Measurements from ENCODE around the gene MARCHF3.

MARCHF3 gene

DNA sequence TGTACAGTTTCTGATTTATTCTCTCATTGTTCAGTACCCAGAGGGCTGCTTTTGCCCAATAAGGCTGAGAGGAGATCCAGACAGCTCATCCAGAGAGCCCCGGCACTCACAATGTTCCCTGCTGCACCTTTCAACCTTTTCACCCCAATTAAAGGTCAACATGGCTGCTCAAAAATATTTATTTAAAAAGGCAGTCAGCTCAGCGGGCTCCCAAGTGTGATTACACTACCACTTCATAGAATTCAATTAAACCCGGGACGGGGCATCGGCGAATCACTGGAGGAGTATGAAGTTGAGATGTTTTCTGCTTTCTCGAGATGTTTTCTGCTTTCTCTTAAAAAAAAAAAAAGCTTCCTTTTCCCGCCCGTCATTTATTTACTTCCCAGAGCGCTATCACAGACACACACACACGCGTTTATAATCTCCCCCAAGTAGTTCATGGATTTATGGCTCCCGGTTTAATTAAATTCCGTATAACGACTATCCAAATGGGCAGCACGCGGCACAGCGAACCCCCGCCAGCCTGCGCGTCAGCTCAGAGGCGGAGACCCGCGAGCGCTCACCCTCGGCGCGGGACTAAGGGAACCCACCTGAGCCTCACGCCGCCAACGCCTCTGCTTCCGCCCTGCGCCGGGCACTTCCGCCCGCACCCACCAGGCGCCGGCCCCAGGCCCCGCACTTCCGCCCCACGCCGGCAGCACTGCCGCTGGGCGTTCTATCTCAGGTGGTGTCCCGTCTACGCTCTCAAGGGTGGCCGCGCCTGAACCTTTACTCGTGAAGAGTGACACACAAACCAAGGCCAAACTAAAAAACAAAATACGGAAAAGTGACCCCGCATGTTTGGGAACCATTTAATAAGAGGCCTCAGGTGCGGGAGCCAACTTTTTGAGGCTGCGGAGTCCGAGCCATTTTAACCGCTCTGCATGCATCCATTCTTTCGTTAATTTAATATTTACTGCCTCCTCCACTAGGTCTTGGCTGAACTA lies 42.8 kb upstream of the MARCHF3 start, which contains the start of gene C5orf63:
C5orf63 (minus strand) TSS at position 642 of the 986 bp plus-strand sequence. CDS start 14,507 bp downstream, outside the sequence.
- no peaks in the 10 kb centered on the region for H3K79me2 ChIP-seq (ENCODE audit: control insufficient read depth, insufficient read depth, low read length)
- peaks cover 10% of the 10 kb centered on the region for H3K4me1 ChIP-seq (ENCODE audit: control insufficient read depth, low read depth, low read length)
- H3K27me3 ChIP-seq (ENCODE audit: insufficient read depth, low read length, poor library complexity), result no peaks in the 10 kb centered on the region
- H4K8ac ChIP-seq (ENCODE audit: low read depth, low read length), result no peak within 1 kb of the TSS
- no peak within 1 kb of the TSS for H4K5ac ChIP-seq (ENCODE audit: low read length)
- H3K18ac ChIP-seq (ENCODE audit: low read length), result peak within 1 kb of the TSS; percentile 71
- H3K36me3 ChIP-seq (ENCODE audit: control insufficient read depth, insufficient read depth, low read length), result no peaks in the 10 kb centered on the region
- no peak within 1 kb of the TSS for H3K4me2 ChIP-seq (ENCODE audit: low read length)
- no CpG with 5 or more reads among the region's 56 CpGs for WGBS (ENCODE audit: extremely low coverage, insufficient coverage, low lambda C conversion rate)
- H2BK5ac ChIP-seq (ENCODE audit: low read length), result peak within 1 kb of the TSS; percentile 76
- no peak within 1 kb of the TSS for H3K23ac ChIP-seq (ENCODE audit: low read length)
- no peak for DNase-seq
- H2BK15ac ChIP-seq (replicated peaks; ENCODE audit: low read depth), result no peak within 1 kb of the TSS
- H3K4me3 ChIP-seq (ENCODE audit: low read length), result no peak within 1 kb of the TSS
- no peak within 1 kb of the TSS for H3K9ac ChIP-seq (ENCODE audit: low read length)
- peak within 1 kb of the TSS; percentile 40 for H2AK5ac ChIP-seq (ENCODE audit: low read length)
- H3K27ac ChIP-seq (ENCODE audit: low read depth, low read length), result peak within 1 kb of the TSS; percentile 17
- H3K79me1 ChIP-seq (ENCODE audit: low read length), result no peaks in the 10 kb centered on the region
- H3K56ac ChIP-seq (ENCODE audit: low read length), result peak within 1 kb of the TSS; percentile 22
- H3K4ac ChIP-seq (ENCODE audit: low read depth, low read length), result no peak within 1 kb of the TSS
- H2BK120ac ChIP-seq (ENCODE audit: low read depth, low read length), result peak within 1 kb of the TSS; percentile 34

DNA sequence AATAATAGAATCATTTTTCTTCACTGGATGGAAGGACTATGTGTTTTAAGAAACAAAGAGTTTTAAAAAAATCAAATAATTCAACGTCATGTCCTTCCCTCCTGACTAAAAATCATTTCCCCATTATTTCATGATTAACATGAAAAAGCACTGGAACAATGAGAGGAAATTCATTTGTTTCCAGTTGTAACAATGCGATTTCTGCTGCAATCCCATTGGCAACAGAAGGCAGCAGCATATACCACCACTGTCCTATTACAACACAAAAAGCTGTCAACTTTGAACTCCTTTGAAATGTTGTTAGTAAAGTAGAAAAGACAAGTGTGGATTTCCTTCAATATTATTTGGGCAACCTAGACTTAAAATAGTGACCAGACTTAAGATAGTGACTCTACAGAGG lies 39.9 kb upstream of the MARCHF3 start:
- Histone ChIP-seq H2BK15ac (replicated peaks; ENCODE audit: low read depth) (no peak overlapping the region), H3K4me2 (ENCODE audit: low read length) (no peak overlapping the region), H3K4me3 (ENCODE audit: low read length) (no peak overlapping the region), H4K5ac (ENCODE audit: low read length) (no peak overlapping the region), H3K4me1 (ENCODE audit: control insufficient read depth, low read depth, low read length) (peaks cover 2% of the 10 kb centered on the region), H4K8ac (ENCODE audit: low read depth, low read length) (no peak overlapping the region), H3K18ac (ENCODE audit: low read length) (no peak overlapping the region), H3K79me1 (ENCODE audit: low read length) (no peaks in the 10 kb centered on the region), H3K9ac (ENCODE audit: low read length) (no peak overlapping the region), H3K36me3 (ENCODE audit: control insufficient read depth, insufficient read depth, low read length) (no peaks in the 10 kb centered on the region), H2AK5ac (ENCODE audit: low read length) (no peak overlapping the region), H3K4ac (ENCODE audit: low read depth, low read length) (no peak overlapping the region), H3K79me2 (ENCODE audit: control insufficient read depth, insufficient read depth, low read length) (no peaks in the 10 kb centered on the region), H3K27me3 (ENCODE audit: insufficient read depth, low read length, poor library complexity) (no peaks in the 10 kb centered on the region), H2BK120ac (ENCODE audit: low read depth, low read length) (no peak overlapping the region), H3K23ac (ENCODE audit: low read length) (no peak overlapping the region), H3K27ac (ENCODE audit: low read depth, low read length) (no peak overlapping the region), H3K56ac (ENCODE audit: low read length) (no peak overlapping the region), H2BK5ac (ENCODE audit: low read length) (no peak overlapping the region)
- WGBS (ENCODE audit: extremely low coverage, insufficient coverage, low lambda C conversion rate), result no CpG with 5 or more reads among the region's 2 CpGs
- DNase-seq, result no peak

DNA sequence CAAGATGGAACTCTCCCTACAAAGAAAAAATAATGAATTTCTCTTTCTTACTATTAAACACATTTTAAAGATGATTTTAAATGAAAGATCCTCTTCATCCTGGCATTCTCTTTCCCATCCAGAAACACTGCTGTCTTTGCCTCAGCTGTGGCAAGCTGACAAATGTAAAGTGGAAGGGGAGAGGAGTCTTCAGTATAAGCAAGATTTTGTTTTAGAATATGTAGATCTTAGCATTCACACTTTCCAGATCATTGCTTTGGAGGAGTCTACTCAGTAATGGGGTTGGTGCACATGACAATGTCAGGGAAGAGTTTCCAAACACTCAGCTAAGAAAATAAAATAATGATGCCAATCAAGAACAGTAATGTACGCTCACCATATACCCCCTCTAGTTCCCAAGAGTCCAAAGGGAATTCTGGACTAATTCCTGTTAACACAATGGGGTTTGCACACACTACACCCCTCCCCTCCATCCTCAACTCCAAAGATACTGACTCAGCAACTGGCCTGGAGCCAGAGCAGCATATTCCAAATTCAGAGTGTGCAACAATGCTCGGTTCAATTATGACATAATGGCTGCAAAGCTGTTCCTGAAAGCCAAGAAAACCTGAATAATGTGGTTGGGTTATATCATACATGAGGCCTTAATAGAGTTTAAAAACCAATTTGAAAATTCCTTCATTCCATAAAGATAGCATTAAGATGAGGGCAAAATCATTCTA lies 38.3 kb upstream of the MARCHF3 start:
- WGBS (ENCODE audit: extremely low coverage, insufficient coverage, low lambda C conversion rate), result no CpG with 5 or more reads among the region's 2 CpGs
- H3K79me2 ChIP-seq (ENCODE audit: control insufficient read depth, insufficient read depth, low read length), result no peaks in the 10 kb centered on the region
- H3K56ac ChIP-seq (ENCODE audit: low read length), result no peak overlapping the region
- no peak overlapping the region for H2AK5ac ChIP-seq (ENCODE audit: low read length)
- H2BK15ac ChIP-seq (replicated peaks; ENCODE audit: low read depth), result no peak overlapping the region
- H4K5ac ChIP-seq (ENCODE audit: low read length), result no peak overlapping the region
- no peaks in the 10 kb centered on the region for H3K27me3 ChIP-seq (ENCODE audit: insufficient read depth, low read length, poor library complexity)
- H3K79me1 ChIP-seq (ENCODE audit: low read length), result no peaks in the 10 kb centered on the region
- H3K23ac ChIP-seq (ENCODE audit: low read length), result no peak overlapping the region
- H2BK120ac ChIP-seq (ENCODE audit: low read depth, low read length), result no peak overlapping the region
- no peaks in the 10 kb centered on the region for H3K4me1 ChIP-seq (ENCODE audit: control insufficient read depth, low read depth, low read length)
- no peak overlapping the region for H3K4me3 ChIP-seq (ENCODE audit: low read length)
- no peak overlapping the region for H3K27ac ChIP-seq (ENCODE audit: low read depth, low read length)
- H3K4ac ChIP-seq (ENCODE audit: low read depth, low read length), result no peak overlapping the region
- H3K36me3 ChIP-seq (ENCODE audit: control insufficient read depth, insufficient read depth, low read length), result no peaks in the 10 kb centered on the region
- H3K4me2 ChIP-seq (ENCODE audit: low read length), result no peak overlapping the region
- H3K9ac ChIP-seq (ENCODE audit: low read length), result no peak overlapping the region
- H4K8ac ChIP-seq (ENCODE audit: low read depth, low read length), result no peak overlapping the region
- DNase-seq, result no peak
- H2BK5ac ChIP-seq (ENCODE audit: low read length), result no peak overlapping the region
- no peak overlapping the region for H3K18ac ChIP-seq (ENCODE audit: low read length)

DNA sequence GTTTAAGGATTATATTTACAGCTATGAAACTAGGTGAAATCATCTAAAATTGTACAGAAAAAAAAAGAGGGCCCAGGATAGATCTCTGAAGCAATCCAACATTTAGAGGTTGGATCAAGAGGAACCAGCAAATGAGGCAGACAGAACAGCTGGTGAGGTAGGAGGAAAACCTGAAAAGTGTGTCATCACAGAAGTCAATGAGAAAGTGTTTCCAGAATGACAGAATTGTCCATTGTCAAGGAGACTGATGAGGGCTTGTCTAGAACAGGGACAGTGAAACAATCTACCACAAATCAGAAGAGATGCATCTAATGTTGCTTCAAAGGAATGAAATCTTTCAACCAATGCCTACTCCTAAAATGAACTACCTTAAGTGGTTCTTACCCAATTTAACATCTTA lies 36.4 kb upstream of the MARCHF3 start:
- Histone ChIP-seq H4K5ac (ENCODE audit: low read length) (no peak overlapping the region), H2BK5ac (ENCODE audit: low read length) (no peak overlapping the region), H3K4ac (ENCODE audit: low read depth, low read length) (no peak overlapping the region), H3K9ac (ENCODE audit: low read length) (no peak overlapping the region), H3K79me1 (ENCODE audit: low read length) (no peaks in the 10 kb centered on the region), H2AK5ac (ENCODE audit: low read length) (no peak overlapping the region), H3K36me3 (ENCODE audit: control insufficient read depth, insufficient read depth, low read length) (no peaks in the 10 kb centered on the region), H2BK15ac (replicated peaks; ENCODE audit: low read depth) (no peak overlapping the region), H3K27me3 (ENCODE audit: insufficient read depth, low read length, poor library complexity) (no peaks in the 10 kb centered on the region), H4K8ac (ENCODE audit: low read depth, low read length) (no peak overlapping the region), H3K4me3 (ENCODE audit: low read length) (no peak overlapping the region), H3K23ac (ENCODE audit: low read length) (no peak overlapping the region), H3K79me2 (ENCODE audit: control insufficient read depth, insufficient read depth, low read length) (no peaks in the 10 kb centered on the region), H3K18ac (ENCODE audit: low read length) (no peak overlapping the region), H3K27ac (ENCODE audit: low read depth, low read length) (no peak overlapping the region), H3K4me1 (ENCODE audit: control insufficient read depth, low read depth, low read length) (no peaks in the 10 kb centered on the region), H3K56ac (ENCODE audit: low read length) (no peak overlapping the region), H3K4me2 (ENCODE audit: low read length) (no peak overlapping the region), H2BK120ac (ENCODE audit: low read depth, low read length) (no peak overlapping the region)
- DNase-seq, result no peak

DNA sequence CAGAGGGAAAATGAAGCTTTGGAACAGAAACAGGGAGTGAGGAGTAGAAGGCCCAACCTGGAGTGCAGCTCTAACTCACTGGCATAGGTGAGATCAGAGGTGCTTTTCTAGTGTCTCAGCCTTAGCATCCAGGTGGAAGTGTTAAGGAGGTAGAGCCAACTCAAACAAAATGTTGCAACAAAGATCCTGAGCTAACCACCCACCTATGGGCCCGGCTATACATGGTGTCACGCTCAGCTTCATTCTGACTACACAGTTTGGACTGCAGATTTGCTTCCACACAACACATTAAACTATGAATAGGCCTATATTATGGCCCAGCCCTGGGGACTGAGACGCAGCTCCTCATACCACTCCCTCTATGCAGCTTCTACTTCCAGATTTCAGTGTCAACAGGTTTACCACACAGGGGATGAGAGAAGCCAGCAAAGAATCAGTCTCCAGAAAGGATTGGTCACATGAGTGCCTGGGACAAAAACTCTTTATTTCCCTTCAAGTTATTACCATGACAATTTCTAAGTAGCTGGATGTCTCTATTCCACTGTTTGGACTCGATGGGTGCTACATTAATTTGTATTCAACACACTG lies 34.0 kb upstream of the MARCHF3 start:
- DNase-seq, result no peak
- Histone ChIP-seq H3K4me2 (ENCODE audit: low read length) (no peak overlapping the region), H3K27ac (ENCODE audit: low read depth, low read length) (no peak overlapping the region), H2BK15ac (replicated peaks; ENCODE audit: low read depth) (no peak overlapping the region), H3K9ac (ENCODE audit: low read length) (no peak overlapping the region), H2AK5ac (ENCODE audit: low read length) (no peak overlapping the region), H3K27me3 (ENCODE audit: insufficient read depth, low read length, poor library complexity) (no peaks in the 10 kb centered on the region), H3K4ac (ENCODE audit: low read depth, low read length) (no peak overlapping the region), H3K18ac (ENCODE audit: low read length) (no peak overlapping the region), H3K4me3 (ENCODE audit: low read length) (no peak overlapping the region), H3K4me1 (ENCODE audit: control insufficient read depth, low read depth, low read length) (no peaks in the 10 kb centered on the region), H2BK5ac (ENCODE audit: low read length) (no peak overlapping the region), H2BK120ac (ENCODE audit: low read depth, low read length) (no peak overlapping the region), H3K79me2 (ENCODE audit: control insufficient read depth, insufficient read depth, low read length) (no peaks in the 10 kb centered on the region), H3K56ac (ENCODE audit: low read length) (no peak overlapping the region), H4K5ac (ENCODE audit: low read length) (no peak overlapping the region), H3K23ac (ENCODE audit: low read length) (no peak overlapping the region), H4K8ac (ENCODE audit: low read depth, low read length) (no peak overlapping the region), H3K79me1 (ENCODE audit: low read length) (no peaks in the 10 kb centered on the region), H3K36me3 (ENCODE audit: control insufficient read depth, insufficient read depth, low read length) (no peaks in the 10 kb centered on the region)
- WGBS (ENCODE audit: extremely low coverage, insufficient coverage, low lambda C conversion rate), result no CpG with 5 or more reads among the region's 4 CpGs

Measured in mesendoderm (in vitro differentiated cells).